Kidney (tissue), 14 donors: ENCODE results near the gene CES3. TPM values are rescaled to one million over a fixed set of nuclear protein-coding genes. Genes with fewer than 3 reads are reported as not detected.

Source experiments
- DNase-seq, 5 donors: peaks; one replicate each; pipeline ENCODE4 v3.0.0-alpha.2; 2013 to 2020
- FAIRE-seq: peaks from 2 replicates; lab custom pipeline; 2012; peaks lifted over from hg19 to GRCh38; lab: Jason Lieb, UNC
- H3K27ac ChIP-seq, 2 donors: one replicate each; pipeline ENCODE4 v1.7.0; 2013; ENCODE audit warnings: low read depth in 2 of 2, low read length in 2 of 2, inconsistent platforms in 1 of 2
- H3K27me3 ChIP-seq: one replicate; pipeline ENCODE4 v1.7.1; 2013; ENCODE audit warnings: low read length, inconsistent platforms; ENCODE audit not compliant: control insufficient read depth, insufficient read depth
- H3K36me3 ChIP-seq, 3 donors: one replicate each; pipeline versions ENCODE4 v1.7.0 to v1.7.1; 2013; ENCODE audit warnings: low read length in 3 of 3, control low read depth in 1 of 3, inconsistent platforms in 1 of 3; ENCODE audit not compliant: insufficient read depth in 3 of 3, control insufficient read depth in 2 of 3
- H3K4me1 ChIP-seq, 3 donors: one replicate each; pipeline versions ENCODE4 v1.7.0 to v1.7.1; 2013; ENCODE audit warnings: low read length in 3 of 3, inconsistent platforms in 1 of 3, low read depth in 1 of 3; ENCODE audit not compliant: control insufficient read depth in 2 of 3, insufficient read depth in 2 of 3
- H3K4me3 ChIP-seq, 3 donors: one replicate each; pipeline versions ENCODE4 v1.7.0 to v1.8.1; 2013; ENCODE audit warnings: low read length in 3 of 3, control low read depth in 1 of 3, inconsistent platforms in 1 of 3
- H3K9ac ChIP-seq, 3 donors: one replicate each; pipeline versions ENCODE4 v1.7.0 to v1.7.1; 2013; ENCODE audit warnings: low read length in 3 of 3, control low read depth in 1 of 3, inconsistent platforms in 1 of 3
- H3K9me3 ChIP-seq, 3 donors: one replicate each; pipeline versions ENCODE4 v1.7.0 to v1.7.1; 2013; ENCODE audit warnings: low read length in 3 of 3, control low read depth in 1 of 3, inconsistent platforms in 1 of 3; ENCODE audit not compliant: control insufficient read depth in 2 of 3, insufficient read depth in 1 of 3
- intact Hi-C: fragments of 100-400 bp; cut with DNase I; formaldehyde crosslinking; loops from one replicate; pipeline ENCODE4 v1.11.1; 2022
- polyA plus RNA-seq: library from polyadenylated mRNA; stranded (reverse); fragments of 350-450 nt; fragmentation: Illumina TruSeq; extraction: RNeasy Lipid Tissue Mini Kit (QIAGEN cat#74804); gene quantifications from one replicate; pipeline ENCODE4 v1.2.3, GENCODE V29; 2014; ENCODE audit warnings: low read depth, low replicate concordance; ENCODE audit not compliant: insufficient read depth
- total RNA-seq: library from RNA; stranded (reverse); fragmentation: NEBNext Ultra II Directional; extraction: Animal tissue kit (Norgen Biotek cat#: 25700); gene quantifications from one replicate; pipeline ENCODE4 v1.2.1, GENCODE V29; 2021
- TF ChIP-seq, protein P1 (sequence below): IDR thresholded peaks from 3 replicates; pipeline ENCODE4 v1.5.1; 2012; ENCODE audit warnings: mild to moderate bottlenecking, moderate library complexity, borderline replicate concordance; ENCODE audit not compliant: insufficient read depth; ENCODE audit errors: extremely low read depth
- donor health status: control.
- donor health status: control.
- donor health status: control.
- donor health status: control.
- donor health status: control.
- donor health status: DM: yes; HTN: yes; CAD: no.
- donor health status: Normal renal cell carcinoma (clear cell type).

CES3 gene
- total and polyA plus RNA-seq, 2 donors from 2014 or later: 2.1 to 7.8 TPM

- intact Hi-C loops: no loop called here
- FAIRE-seq (no peak), DNase-seq (no peak)
- Histone ChIP-seq H3K27ac (peak overlapping the region; percentile 93), H3K27me3 (no peaks in the 10 kb centered on the region), H3K9ac (peak overlapping the region in 1 of 3 donors; percentile 63), H3K4me3 (no peak overlapping the region), H3K4me1 (peaks cover 0 to 32% (median 27%) of the 10 kb centered on the region in 3 donors), H3K36me3 (peaks cover 0 to under 1% (median 0%) of the 10 kb centered on the region in 3 donors), H3K9me3 (no peaks in the 10 kb centered on the region)
- TF ChIP-seq, protein P1, sequence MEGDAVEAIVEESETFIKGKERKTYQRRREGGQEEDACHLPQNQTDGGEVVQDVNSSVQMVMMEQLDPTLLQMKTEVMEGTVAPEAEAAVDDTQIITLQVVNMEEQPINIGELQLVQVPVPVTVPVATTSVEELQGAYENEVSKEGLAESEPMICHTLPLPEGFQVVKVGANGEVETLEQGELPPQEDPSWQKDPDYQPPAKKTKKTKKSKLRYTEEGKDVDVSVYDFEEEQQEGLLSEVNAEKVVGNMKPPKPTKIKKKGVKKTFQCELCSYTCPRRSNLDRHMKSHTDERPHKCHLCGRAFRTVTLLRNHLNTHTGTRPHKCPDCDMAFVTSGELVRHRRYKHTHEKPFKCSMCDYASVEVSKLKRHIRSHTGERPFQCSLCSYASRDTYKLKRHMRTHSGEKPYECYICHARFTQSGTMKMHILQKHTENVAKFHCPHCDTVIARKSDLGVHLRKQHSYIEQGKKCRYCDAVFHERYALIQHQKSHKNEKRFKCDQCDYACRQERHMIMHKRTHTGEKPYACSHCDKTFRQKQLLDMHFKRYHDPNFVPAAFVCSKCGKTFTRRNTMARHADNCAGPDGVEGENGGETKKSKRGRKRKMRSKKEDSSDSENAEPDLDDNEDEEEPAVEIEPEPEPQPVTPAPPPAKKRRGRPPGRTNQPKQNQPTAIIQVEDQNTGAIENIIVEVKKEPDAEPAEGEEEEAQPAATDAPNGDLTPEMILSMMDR: no peak
These were observed 40.8 kb upstream of the CES3 start for GRCh38 chr16:66920299-66920590.

DNA sequence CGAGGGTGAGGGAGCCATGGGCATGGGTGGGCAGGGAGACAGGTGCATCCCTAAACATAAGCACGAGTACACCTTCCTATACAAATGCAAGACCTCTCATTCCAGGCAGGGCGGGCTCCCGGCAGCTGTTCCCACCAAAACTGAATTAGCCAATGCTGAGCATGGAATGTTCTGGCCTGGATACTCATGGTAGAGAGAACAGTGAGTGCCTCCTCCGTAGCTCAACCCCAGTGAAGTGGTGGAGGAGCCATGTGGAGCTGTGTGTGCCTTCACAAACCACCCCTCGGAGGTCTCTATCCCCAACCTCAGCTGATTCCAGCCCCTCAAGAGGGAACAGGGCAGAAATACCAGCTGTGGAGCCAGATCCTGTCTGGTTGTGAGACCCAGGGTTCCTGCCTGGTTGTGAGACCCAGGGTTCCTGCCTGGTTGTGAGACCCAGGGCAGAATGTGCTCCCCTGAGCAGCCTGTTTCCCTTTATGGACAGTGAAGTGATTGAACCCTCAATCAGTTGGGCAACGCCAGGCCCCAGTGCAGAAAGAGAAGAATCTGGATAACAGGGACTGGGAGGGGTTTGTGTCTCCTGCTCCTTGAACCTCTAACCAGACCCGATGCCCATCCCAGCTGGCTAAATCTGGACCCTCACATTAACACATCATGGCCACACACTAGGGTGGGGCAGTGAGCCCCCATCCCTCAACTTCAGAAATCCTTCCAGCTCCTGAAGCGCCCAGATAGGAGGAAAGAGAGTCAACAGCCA lies 40.0 kb upstream of the CES3 start:
- H3K9me3 ChIP-seq: no peaks in the 10 kb centered on the region
- peaks cover 0 to 29% (median 27%) of the 10 kb centered on the region in 3 donors for H3K4me1 ChIP-seq
- H3K36me3 ChIP-seq: no peaks in the 10 kb centered on the region
- H3K9ac ChIP-seq: peak overlapping the region in 1 of 3 donors; percentile 16
- no peak for DNase-seq
- TF ChIP-seq, protein P1: no peak
- peak overlapping the region; percentile 23 to 32 for H3K27ac ChIP-seq
- intact Hi-C loops: no loop called here
- no peaks in the 10 kb centered on the region for H3K27me3 ChIP-seq
- no peak overlapping the region for H3K4me3 ChIP-seq
- no peak for FAIRE-seq

DNA sequence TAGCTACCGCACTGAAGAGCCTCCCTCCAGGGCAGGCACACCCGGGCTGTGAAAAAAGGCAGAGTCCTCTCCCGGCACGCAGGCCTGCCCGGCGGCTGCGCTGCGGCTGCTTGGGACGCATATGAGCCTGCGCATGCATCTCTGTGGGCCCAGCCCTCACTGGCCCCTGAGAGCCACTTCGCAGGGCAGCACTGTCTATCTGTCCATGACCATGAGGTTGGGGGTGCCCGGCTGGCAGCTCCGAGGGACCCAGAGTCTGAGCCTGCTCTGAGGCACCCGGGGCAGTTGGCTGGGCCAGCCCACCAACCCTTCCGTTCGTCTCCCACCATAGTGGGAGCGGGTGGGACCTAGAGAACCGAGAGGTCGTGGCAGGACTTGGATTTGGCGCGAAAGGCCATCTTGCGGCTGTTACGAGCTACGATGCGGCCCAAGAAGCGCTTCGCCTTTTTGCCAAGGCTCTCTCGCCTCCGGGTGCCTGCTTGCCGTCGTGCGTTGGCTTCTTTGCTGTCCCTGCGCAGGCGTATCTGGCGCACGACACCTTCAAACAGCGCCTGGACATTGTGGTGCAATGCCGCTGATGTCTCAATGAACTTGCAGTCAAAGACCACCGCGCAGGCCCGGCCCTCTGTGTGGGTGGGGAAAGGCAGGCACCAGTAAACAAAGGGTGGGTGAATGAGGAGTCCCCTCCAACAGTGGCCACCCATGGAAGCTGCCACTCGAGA lies 39.2 kb upstream of the CES3 start:
- Histone ChIP-seq H3K4me3 (no peak overlapping the region), H3K9me3 (no peaks in the 10 kb centered on the region), H3K9ac (no peak overlapping the region), H3K27ac (peak overlapping the region in 1 of 2 donors; percentile 23), H3K4me1 (peaks cover 0 to 27% (median 27%) of the 10 kb centered on the region in 3 donors), H3K27me3 (no peaks in the 10 kb centered on the region), H3K36me3 (no peaks in the 10 kb centered on the region)
- TF ChIP-seq, protein P1: no peak
- no peak for FAIRE-seq
- intact Hi-C loops: no loop called here
- DNase-seq: no peak
